HG02840 (cell line): ENCODE results near the gene SHISA6.

Source experiments
- ATAC-seq: cut with Tn5 transposase; IDR thresholded peaks from one replicate; pipeline ENCODE4 v1.9.1; 2021; ENCODE audit warnings: mild to moderate bottlenecking, moderate library complexity, moderate number of reproducible peaks; ENCODE audit not compliant: unreplicated experiment, low FRiP score

The SHISA6 gene

GRCh38 chr17:11506635-11507034, 265.6 kb downstream of the SHISA6 start:
- no peak for ATAC-seq

DNA sequence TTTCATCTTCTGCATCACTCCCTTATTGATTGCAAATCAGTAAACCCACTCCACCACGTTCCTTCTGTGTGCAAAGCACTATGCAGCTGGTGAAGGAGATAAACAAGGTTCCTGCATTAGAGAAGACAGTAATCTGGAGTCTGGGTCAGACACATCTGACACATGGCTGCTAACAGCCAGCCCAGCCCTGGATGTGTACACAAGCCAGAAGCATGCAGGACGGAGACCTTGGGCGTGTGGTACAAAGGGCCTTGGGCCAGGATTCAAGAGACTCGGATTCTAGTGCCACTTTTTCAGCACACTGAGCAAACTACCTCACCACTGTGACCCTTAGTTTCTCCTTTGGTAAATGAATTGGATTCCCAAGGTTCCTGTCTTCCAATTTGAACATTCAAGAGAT, 270.7 kb downstream of the SHISA6 start:
- ATAC-seq, result no peak

DNA sequence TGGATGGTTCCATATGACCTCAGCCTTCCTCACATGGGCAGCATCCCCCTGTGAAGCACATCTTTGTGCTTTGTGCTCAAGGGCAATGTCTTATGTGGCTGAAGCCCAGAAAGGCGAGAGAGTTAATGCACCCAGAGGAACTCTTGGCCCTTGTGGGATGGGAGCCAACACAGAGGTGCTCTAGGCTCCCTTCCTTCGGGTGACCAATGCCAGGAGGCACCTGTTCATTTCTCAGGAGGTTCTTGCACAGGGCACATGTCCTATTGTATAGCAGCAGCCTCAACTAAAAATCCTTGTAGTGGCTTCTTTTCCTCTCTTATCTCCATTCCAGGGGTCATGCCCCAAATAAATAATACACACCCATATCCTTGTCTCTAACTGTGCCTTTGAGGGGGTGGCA, 273.6 kb downstream of the SHISA6 start:
- ATAC-seq, result no peak

- ATAC-seq, result no peak
These were observed 274.1 kb downstream of the SHISA6 start for GRCh38 chr17:11514981-11515680.

GRCh38 chr17:11515901-11516300, 274.9 kb downstream of the SHISA6 start:
- ATAC-seq, result no peak

- no peak for ATAC-seq
These were observed 294.2 kb downstream of the SHISA6 start for GRCh38 chr17:11535231-11535630.

DNA sequence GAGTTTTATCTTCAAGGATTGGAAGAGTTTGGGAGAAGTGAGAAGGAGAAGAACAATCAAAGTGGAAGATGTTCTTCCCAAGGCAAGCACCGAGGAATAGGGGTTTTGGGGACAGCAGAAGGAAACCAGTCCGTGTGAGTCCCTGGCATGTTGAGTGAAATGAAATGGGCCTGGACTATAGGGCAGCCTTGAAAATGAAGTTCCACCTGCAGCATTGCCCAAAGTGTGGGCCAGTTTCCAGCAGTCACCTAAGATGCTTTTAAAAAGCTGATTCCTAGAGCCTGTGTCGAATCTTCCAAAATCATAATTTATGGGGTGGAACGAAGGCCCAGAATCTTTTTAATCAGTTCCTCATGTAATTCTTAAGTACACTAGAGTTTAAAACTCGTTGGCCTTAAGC, 297.4 kb downstream of the SHISA6 start:
- no peak for ATAC-seq

- no peak for ATAC-seq
These were observed 298.6 kb downstream of the SHISA6 start for GRCh38 chr17:11539637-11540036.

DNA sequence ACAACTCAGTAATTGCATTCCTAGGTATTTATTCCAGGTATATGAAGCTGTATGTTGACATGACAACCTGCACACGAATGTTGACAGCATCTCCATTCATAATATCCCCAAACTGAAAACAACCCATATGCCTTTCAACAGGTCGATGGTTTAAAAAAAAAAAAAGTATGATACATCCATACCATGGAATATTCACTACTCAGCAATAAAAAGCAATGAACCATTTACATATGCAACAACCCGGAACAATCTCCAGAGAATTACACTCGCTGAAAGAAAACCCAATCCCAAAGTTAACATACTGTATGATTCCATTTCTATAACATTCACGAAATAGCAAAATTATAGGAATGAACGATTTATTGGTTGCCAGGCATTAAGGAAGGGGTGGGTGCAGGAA, 304.0 kb downstream of the SHISA6 start:
- ATAC-seq, result no peak

- ATAC-seq, result no peak
These were observed 304.7 kb downstream of the SHISA6 start for GRCh38 chr17:11545696-11546095.

DNA sequence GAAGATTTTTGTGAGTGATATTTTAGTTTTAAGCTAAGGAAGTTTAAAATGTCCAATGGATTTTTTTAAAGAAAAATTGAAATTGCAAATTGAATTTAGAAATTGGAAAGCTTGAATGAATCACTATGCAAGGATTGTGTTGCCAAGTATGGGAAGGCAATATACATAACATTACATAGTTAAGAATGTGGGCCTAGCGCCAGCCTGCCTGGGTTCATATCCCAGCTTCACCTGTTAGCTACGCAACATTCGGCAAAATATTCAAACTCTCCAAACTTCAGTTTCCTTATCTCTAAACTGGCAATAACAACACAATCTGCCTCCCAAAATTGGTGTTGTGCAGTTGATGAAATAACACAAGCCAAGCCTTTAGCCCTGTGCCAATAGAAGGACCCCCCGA, 306.8 kb downstream of the SHISA6 start:
- no peak for ATAC-seq

- no peak for ATAC-seq
These were observed 307.4 kb downstream of the SHISA6 start for GRCh38 chr17:11548398-11548797.

GRCh38 chr17:11550431-11550830, 309.4 kb downstream of the SHISA6 start:
- ATAC-seq, result no peak

DNA sequence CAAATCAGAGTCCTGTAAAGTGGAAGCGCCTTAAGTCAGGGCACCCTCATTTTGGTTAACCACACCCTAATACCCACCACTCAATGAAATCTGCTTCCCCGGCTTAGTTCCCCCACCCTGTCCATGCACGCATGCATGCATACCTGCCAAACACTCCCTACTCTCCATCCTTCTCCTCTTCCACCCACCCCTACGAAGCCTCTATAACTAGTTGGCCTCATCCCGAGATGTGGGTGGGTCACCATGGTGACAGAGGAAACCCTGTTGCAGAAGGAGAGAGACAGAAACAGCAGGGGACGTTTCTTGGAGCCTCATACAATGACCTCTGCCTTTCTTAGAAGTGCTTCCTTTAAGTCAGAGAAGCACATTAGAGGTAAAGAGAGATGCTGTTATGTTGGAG, 310.4 kb downstream of the SHISA6 start:
- ATAC-seq, result no peak

DNA sequence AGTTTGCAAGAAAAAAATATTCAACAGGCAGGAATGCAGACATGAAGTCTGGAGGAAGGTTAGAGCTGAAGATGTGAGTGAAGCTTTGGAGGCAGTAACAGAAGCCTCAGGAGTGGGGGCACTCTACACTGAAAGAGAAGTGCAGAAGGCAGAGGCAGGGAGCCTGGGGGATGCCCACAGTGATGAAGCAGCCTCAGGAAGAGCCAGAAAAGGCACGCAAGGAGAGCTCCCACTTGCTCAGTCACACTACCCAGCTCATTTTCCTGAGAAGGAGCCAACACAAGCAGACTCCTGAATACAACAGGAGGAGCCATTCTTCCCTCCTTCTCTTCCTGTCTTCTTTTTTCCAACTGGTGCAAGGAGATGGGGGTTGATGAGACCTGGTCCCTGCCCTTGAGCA, 312.1 kb downstream of the SHISA6 start:
- no peak for ATAC-seq

DNA sequence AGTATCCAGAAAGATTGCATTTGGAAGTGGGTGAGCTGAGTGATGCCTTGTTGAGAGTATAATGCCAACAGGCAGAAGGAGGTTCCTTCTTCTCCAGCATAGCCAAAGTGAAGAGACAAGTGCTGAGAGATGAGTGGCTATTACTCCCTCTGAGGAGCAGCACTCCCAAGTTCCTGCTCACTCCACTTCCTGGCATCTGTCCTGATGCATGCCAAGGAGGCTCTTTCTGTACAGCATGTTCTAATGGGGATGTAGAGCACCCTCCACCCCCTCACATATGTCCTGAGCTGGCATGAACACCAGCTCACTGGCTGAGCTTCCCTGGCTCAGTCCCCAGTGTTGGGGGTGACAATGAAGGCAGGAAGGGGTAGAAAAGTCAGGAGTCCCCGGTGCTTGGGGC, 313.0 kb downstream of the SHISA6 start:
- ATAC-seq, result no peak

DNA sequence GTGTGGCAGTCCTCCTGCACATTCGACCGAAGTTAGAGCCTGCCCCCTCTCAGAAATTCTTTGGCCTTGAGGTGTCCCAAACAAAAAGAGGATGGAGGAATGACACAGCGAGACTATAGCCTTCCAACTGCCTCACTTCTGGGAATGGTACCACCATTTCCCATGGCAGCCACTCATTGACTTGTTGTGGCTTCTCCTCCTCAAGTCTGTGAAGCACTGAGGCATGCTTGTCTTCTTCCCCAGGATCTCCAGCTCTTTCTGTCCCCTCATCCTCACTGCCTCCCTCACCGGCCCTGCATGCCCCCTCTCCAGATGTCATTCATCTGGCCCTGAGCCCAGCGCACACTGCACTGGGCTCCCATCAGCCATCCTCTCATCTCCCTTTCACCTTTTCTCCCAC, 313.5 kb downstream of the SHISA6 start:
- ATAC-seq, result no peak

- no peak for ATAC-seq
These were observed 314.5 kb downstream of the SHISA6 start for GRCh38 chr17:11555530-11555929.

- no peak for ATAC-seq
These were observed 316.9 kb downstream of the SHISA6 start for GRCh38 chr17:11557727-11558452.

GRCh38 chr17:11558681-11559234, 317.7 kb downstream of the SHISA6 start:
- ATAC-seq, result no peak

DNA sequence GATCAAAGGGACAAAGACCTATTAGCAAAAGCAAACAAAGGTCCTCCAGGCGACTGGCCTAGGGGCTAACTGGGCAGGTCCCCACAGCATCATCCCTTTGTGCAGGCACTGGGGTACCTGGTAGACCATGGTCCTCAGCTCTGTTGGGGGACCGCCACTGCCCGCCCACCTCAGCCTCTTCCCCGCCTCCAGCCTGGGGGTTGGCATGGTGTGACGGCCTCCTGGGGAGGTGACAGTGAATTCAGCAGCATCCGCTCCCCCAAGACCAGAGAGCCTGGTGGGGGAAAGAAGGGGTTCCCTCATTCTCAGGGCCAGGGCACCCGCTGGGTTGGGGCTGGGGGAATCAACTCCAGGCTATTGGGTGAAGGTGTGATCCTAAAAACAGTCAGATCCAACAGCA, 318.6 kb downstream of the SHISA6 start:
- ATAC-seq, result no peak

GRCh38 chr17:11561281-11561680, 320.3 kb downstream of the SHISA6 start:
- ATAC-seq, result no peak
